Upper lobe of right lung (tissue), 1 donor: ENCODE data around the gene DNAH12. TPM values are rescaled to one million over a fixed set of nuclear protein-coding genes. Genes with fewer than 3 reads are reported as not detected.

ENCODE experiments used
- ATAC-seq: fragments of 200-7000 bp; cut with Tn5 transposase; one replicate; pipeline ENCODE4 v1.9.1; 2020; ENCODE audit warnings: mild to moderate bottlenecking, moderate library complexity
- DNase-seq: peaks from one replicate; pipeline ENCODE4 v3.0.0-alpha.2; 2020
- H3K27ac ChIP-seq: fragments of 200-600 bp; one replicate; pipeline ENCODE4 v1.8.0; 2022
- H3K27me3 ChIP-seq: fragments of 200-600 bp; one replicate; pipeline ENCODE4 v1.8.0; 2022; ENCODE audit warnings: mild to moderate bottlenecking
- H3K36me3 ChIP-seq: fragments of 200-600 bp; one replicate; pipeline ENCODE4 v1.8.0; 2022
- H3K4me1 ChIP-seq: fragments of 200-600 bp; one replicate; pipeline ENCODE4 v1.8.0; 2022
- H3K4me3 ChIP-seq: fragments of 200-600 bp; one replicate; pipeline ENCODE4 v1.8.0; 2022; ENCODE audit warnings: mild to moderate bottlenecking
- H3K9me3 ChIP-seq: fragments of 200-600 bp; one replicate; pipeline ENCODE4 v1.8.0; 2022
- intact Hi-C: fragments of 100-400 bp; cut with DNase I; formaldehyde crosslinking; loops from one replicate; pipeline ENCODE4 v1.11.0; 2022
- total RNA-seq: library from RNA; stranded (reverse); fragmentation: NEBNext Ultra II Directional; extraction: Animal tissue kit (Norgen Biotek cat#: 25700); gene quantifications from one replicate; pipeline ENCODE4 v1.2.1, GENCODE V29; 2021
- TF ChIP-seq, protein P1 (sequence below): fragments of 200-600 bp; IDR thresholded peaks from one replicate; pipeline ENCODE4 v1.8.0; 2022; ENCODE audit warnings: antibody characterized with exemption
- donor health status: DM: no; HTN: yes; CAD: no; lungs with severe emphysema.

DNAH12 gene
- total RNA-seq, 1 donor from 2014 or later, result 0.52 TPM

DNA sequence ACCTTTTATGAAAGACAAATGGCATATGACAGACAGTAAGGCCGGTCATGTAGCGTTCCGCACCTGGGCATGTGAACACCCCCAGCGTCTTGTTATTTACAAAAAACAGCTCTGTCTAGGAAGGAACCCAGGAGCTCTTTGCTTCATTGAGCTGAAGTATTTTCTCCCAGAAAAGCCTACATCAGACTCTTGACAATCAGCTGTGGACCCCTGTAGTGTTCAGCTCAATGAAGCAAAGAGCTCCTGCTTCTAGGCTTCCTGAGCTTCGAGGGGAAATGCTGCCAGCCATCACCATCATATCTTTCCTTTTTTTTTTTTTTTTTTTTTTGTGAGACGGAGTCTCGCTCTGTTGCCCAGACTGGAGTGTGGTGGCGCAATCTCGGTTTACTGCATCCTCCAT is 255.7 kb downstream of the DNAH12 start:
- intact Hi-C loops, result no loop called here
- ATAC-seq (no peak), DNase-seq (no peak)
- H3K4me3 ChIP-seq, result no peak overlapping the region
- TF ChIP-seq, protein P1, sequence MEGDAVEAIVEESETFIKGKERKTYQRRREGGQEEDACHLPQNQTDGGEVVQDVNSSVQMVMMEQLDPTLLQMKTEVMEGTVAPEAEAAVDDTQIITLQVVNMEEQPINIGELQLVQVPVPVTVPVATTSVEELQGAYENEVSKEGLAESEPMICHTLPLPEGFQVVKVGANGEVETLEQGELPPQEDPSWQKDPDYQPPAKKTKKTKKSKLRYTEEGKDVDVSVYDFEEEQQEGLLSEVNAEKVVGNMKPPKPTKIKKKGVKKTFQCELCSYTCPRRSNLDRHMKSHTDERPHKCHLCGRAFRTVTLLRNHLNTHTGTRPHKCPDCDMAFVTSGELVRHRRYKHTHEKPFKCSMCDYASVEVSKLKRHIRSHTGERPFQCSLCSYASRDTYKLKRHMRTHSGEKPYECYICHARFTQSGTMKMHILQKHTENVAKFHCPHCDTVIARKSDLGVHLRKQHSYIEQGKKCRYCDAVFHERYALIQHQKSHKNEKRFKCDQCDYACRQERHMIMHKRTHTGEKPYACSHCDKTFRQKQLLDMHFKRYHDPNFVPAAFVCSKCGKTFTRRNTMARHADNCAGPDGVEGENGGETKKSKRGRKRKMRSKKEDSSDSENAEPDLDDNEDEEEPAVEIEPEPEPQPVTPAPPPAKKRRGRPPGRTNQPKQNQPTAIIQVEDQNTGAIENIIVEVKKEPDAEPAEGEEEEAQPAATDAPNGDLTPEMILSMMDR, result no peak
- no peaks in the 10 kb centered on the region for H3K9me3 ChIP-seq
- no peak overlapping the region for H3K27ac ChIP-seq
- no peaks in the 10 kb centered on the region for H3K4me1 ChIP-seq
- H3K36me3 ChIP-seq, result no peaks in the 10 kb centered on the region
- peaks cover 4% of the 10 kb centered on the region for H3K27me3 ChIP-seq

GRCh38 chr3:57287205-57287604 is 256.9 kb downstream of the DNAH12 start:
- ATAC-seq (peak; percentile 59), DNase-seq (no peak)
- Histone ChIP-seq H3K9me3 (no peaks in the 10 kb centered on the region), H3K4me3 (no peak overlapping the region), H3K36me3 (no peaks in the 10 kb centered on the region), H3K4me1 (no peaks in the 10 kb centered on the region), H3K27ac (no peak overlapping the region), H3K27me3 (no peaks in the 10 kb centered on the region)
- TF ChIP-seq, protein P1, result no peak
- intact Hi-C loops, result no loop called here

DNA sequence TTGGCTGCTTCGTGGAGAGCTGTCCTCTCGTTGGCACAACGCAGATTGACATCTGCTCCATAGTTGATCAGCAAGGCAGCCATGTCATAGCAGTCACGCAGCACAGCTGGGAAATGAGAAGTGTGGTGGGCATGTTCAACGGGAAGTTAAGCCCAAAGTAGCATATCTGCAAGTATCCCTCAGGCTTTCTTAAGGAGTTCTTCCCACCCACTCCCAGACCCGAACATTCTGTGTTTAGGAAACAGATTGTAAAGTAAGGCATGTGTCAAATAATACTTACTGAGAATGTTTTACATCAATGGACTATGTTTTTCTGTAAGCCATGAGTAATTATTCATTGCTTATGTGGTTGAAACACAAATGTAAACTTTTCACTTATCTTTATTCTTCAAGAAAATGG is 260.8 kb downstream of the DNAH12 start:
- no peak for DNase-seq

DNA sequence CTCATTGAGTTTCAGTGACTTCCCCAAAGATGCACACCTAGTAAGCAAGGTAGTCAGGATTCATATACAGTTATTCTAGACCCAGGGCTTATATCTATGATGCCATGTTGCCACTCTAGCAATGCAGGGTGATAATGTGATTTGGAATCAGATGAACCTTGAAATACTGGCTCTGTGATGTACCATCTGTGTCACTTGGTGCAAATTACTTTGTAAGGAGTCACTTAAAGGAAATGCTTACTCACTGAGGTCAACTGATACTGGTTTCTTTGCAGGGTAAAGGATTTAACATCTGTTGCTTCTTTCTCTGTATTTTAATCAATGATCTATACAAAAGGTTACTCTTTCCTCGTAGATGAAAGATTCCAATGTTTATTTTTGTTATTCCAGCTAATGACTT is 262.4 kb downstream of the DNAH12 start:
- H3K4me3 ChIP-seq, result no peak overlapping the region
- TF ChIP-seq, protein P1, result no peak
- intact Hi-C loops, result no loop called here
- H3K36me3 ChIP-seq, result peaks cover 1% of the 10 kb centered on the region
- DNase-seq (no peak), ATAC-seq (no peak)
- H3K9me3 ChIP-seq, result no peaks in the 10 kb centered on the region
- no peaks in the 10 kb centered on the region for H3K27me3 ChIP-seq
- no peak overlapping the region for H3K27ac ChIP-seq
- no peaks in the 10 kb centered on the region for H3K4me1 ChIP-seq

More for the DNA sequence above, 260.8 kb downstream of the DNAH12 start:
- Histone ChIP-seq H3K9me3 (no peaks in the 10 kb centered on the region), H3K36me3 (no peaks in the 10 kb centered on the region), H3K27ac (no peak overlapping the region), H3K4me3 (no peak overlapping the region), H3K27me3 (no peaks in the 10 kb centered on the region), H3K4me1 (no peaks in the 10 kb centered on the region)
- ATAC-seq, result no peak
- intact Hi-C loops, result no loop called here
- TF ChIP-seq, protein P1, result no peak

DNA sequence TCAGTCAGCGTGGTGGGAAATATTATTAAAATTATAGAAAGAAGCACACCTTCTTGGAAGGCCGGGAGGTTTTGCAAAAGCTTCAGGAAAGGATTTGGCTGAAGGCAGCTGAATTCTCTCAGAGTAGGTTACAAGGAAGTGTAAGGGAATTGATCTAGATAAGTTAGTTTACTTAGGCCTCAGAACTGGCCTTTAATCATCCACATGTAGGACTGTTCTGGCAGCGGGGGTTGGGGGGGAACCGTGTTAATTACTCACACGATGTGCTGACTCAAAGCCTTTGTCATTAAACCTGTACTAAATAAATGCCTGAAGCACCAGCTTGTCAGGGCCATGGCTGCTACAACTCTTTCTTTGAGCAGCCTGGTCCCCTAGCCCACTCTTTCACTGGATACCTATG is 264.5 kb downstream of the DNAH12 start:
- Histone ChIP-seq H3K36me3 (peaks cover 15% of the 10 kb centered on the region), H3K9me3 (no peaks in the 10 kb centered on the region), H3K27ac (no peak overlapping the region), H3K4me1 (no peaks in the 10 kb centered on the region), H3K27me3 (no peaks in the 10 kb centered on the region), H3K4me3 (no peak overlapping the region)
- DNase-seq (no peak), ATAC-seq (no peak)
- TF ChIP-seq, protein P1, result no peak
- intact Hi-C loops, result no loop called here

DNA sequence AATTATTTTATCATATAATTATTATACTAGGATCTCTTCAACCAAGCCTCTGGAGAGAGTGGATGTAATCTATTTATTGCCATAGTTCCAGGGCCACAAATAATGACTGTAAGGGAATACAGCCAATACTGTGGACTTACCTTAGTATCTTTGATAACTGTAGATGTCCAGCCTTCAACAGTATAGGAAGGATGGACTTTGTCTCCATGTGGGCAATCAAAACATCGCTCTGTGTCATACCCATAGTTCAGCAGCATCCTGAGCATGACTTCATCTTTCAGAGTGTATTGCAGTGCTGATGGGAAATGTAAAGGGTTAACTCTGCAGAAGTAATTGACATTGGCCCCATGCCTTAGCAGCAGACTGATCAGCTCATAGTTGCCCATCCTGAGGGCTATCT is 265.9 kb downstream of the DNAH12 start:
- Histone ChIP-seq H3K27me3 (no peaks in the 10 kb centered on the region), H3K9me3 (no peaks in the 10 kb centered on the region), H3K27ac (no peak overlapping the region), H3K4me1 (no peaks in the 10 kb centered on the region), H3K36me3 (peaks cover 26% of the 10 kb centered on the region), H3K4me3 (no peak overlapping the region)
- DNase-seq, result no peak
- intact Hi-C loops, result no loop called here
- no peak for ATAC-seq
- TF ChIP-seq, protein P1, result no peak
